DND-41 (cell line): ENCODE measurements around the gene KANTR.
A peak's percentile ranks its signal among the peaks of the same experiment; 100 is the strongest.

Source experiments
- EZH2 ChIP-seq: IDR thresholded peaks from 3 replicates; pipeline ENCODE4 v1.6.1; 2012; ENCODE audit warnings: borderline replicate concordance, low read depth, mild to moderate bottlenecking, moderate library complexity, low read length, inconsistent platforms; ENCODE audit not compliant: severe bottlenecking
- TF ChIP-seq, protein P1 (sequence below): IDR thresholded peaks from 2 replicates; pipeline ENCODE4 v1.5.1; 2012; ENCODE audit warnings: borderline replicate concordance, low read length, moderate library complexity, mild to moderate bottlenecking; ENCODE audit not compliant: poor library complexity, severe bottlenecking; ENCODE audit errors: extremely low read depth

DNA sequence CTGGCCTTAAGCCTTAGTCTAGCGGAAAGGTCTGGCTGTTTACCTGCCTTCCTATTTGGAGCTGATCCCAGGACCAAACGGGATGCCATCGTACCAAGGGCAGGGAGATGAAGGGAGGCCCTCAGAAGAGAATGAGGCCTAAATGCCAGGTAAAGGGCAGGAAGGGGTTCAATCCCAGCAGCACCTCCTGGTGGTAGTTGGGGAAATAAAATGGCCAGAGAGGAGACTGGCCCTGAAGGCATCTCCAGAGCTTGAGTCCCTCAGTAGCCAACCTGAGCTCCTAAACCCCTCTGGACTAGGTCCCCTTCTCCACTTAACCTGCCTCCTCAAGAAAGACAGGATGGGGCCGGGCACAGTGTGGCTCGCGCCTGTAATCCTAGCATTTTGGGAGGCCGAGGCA is 77.4 kb downstream of the KANTR start:
- TF ChIP-seq, protein P1, sequence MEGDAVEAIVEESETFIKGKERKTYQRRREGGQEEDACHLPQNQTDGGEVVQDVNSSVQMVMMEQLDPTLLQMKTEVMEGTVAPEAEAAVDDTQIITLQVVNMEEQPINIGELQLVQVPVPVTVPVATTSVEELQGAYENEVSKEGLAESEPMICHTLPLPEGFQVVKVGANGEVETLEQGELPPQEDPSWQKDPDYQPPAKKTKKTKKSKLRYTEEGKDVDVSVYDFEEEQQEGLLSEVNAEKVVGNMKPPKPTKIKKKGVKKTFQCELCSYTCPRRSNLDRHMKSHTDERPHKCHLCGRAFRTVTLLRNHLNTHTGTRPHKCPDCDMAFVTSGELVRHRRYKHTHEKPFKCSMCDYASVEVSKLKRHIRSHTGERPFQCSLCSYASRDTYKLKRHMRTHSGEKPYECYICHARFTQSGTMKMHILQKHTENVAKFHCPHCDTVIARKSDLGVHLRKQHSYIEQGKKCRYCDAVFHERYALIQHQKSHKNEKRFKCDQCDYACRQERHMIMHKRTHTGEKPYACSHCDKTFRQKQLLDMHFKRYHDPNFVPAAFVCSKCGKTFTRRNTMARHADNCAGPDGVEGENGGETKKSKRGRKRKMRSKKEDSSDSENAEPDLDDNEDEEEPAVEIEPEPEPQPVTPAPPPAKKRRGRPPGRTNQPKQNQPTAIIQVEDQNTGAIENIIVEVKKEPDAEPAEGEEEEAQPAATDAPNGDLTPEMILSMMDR: peak; percentile 15
- no peak for TF ChIP-seq EZH2
